ENCODE results near the gene TMEM120B. TPM values are rescaled to one million over a fixed set of nuclear protein-coding genes. Genes with fewer than 3 reads are reported as not detected.
"Not testable (repeated sequence)": the region's sequence is repeated elsewhere in the genome, so short reads cannot be mapped to it uniquely, and the experiment has no call there.

Gene TMEM120B
- total RNA-seq, 1 donor from 2014 or later = 10.3 TPM

GRCh38 chr12:121787063-121788025 lies 74.8 kb downstream of the TMEM120B start:
- H3K9me3 Mint-ChIP-seq (ENCODE audit: unreplicated experiment) = no peaks in the 10 kb centered on the region
- TF ChIP-seq, protein P1, sequence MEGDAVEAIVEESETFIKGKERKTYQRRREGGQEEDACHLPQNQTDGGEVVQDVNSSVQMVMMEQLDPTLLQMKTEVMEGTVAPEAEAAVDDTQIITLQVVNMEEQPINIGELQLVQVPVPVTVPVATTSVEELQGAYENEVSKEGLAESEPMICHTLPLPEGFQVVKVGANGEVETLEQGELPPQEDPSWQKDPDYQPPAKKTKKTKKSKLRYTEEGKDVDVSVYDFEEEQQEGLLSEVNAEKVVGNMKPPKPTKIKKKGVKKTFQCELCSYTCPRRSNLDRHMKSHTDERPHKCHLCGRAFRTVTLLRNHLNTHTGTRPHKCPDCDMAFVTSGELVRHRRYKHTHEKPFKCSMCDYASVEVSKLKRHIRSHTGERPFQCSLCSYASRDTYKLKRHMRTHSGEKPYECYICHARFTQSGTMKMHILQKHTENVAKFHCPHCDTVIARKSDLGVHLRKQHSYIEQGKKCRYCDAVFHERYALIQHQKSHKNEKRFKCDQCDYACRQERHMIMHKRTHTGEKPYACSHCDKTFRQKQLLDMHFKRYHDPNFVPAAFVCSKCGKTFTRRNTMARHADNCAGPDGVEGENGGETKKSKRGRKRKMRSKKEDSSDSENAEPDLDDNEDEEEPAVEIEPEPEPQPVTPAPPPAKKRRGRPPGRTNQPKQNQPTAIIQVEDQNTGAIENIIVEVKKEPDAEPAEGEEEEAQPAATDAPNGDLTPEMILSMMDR (IDR thresholded peaks at IDR 0.05; ENCODE audit: unreplicated experiment) = no peak
- H3K36me3 Mint-ChIP-seq (ENCODE audit: low read depth, unreplicated experiment) = peaks cover 4% of the 10 kb centered on the region
- H3K4me3 Mint-ChIP-seq (ENCODE audit: unreplicated experiment) = no peak overlapping the region
- H3K27ac Mint-ChIP-seq (ENCODE audit: unreplicated experiment) = no peak overlapping the region
- peaks cover 16% of the 10 kb centered on the region for H3K4me1 Mint-ChIP-seq (ENCODE audit: unreplicated experiment)
- no peak for DNase-seq (ENCODE audit: low spot score)
- peaks cover 17% of the 10 kb centered on the region for H3K27me3 Mint-ChIP-seq (ENCODE audit: unreplicated experiment)

DNA sequence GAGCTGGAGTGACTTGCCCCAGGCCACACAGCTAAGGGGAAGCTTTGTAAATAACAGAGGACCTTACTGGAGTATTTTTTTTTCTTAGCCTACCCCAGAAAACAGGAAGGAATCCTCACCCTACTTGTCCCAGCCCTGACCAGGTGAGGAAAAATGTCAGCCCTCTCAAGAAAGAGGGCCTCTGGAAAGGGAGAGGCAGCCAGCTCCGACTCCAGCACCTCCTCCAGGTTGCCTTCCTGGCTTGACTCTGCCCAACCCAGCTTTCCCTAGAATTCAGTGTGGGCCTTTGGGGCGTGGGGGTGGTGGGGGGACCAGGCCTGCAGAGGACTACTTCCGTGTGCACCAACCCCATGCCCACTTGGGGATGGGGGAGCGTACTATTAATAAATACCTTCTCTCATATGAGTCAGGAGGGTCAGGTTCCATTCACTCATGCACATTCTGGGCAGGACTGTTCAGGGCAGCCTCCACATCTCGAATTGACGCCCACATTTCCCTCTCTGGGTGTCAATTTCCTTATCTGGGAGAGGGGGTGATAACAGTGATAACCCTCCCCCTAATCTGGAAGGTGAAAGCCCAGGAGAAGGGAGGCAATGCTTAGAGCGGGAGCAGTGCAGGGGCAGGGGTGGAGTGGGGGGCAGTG lies 75.7 kb downstream of the TMEM120B start:
- Mint-ChIP-seq H3K27me3 (ENCODE audit: unreplicated experiment) (peaks cover 17% of the 10 kb centered on the region), H3K9me3 (ENCODE audit: unreplicated experiment) (no peaks in the 10 kb centered on the region), H3K27ac (ENCODE audit: unreplicated experiment) (no peak overlapping the region), H3K36me3 (ENCODE audit: low read depth, unreplicated experiment) (peaks cover 4% of the 10 kb centered on the region), H3K4me3 (ENCODE audit: unreplicated experiment) (no peak overlapping the region), H3K4me1 (ENCODE audit: unreplicated experiment) (peaks cover 18% of the 10 kb centered on the region)
- TF ChIP-seq, protein P1 (IDR thresholded peaks at IDR 0.05; ENCODE audit: unreplicated experiment) = no peak
- no peak for DNase-seq (ENCODE audit: low spot score)

DNA sequence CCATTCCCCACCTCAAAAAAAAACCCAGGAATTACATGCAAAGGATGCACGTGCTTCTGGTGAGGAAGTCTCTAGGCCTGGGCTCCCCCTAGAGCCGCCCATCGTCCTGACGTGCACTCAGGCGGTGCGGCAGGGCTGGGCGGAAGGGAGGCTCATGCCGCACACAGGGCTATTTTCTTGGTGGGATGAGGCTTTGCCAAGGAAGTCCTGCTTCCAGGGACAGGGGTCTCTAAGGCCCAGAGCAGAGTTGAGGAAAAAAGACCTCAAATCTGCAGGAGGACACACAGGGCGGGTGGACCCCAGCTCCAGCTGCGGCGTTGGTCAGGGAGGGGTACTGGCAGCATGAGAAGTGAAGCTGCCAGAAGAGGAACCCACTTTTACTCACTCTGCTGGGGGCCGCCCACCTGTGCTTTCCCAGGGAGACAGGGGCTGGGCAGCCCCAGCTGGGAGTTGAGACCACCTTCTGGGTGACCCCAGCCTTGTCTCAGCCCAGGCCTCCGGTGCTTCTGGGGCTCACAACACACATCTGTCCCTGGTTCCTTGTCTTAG lies 76.8 kb downstream of the TMEM120B start:
- H3K4me1 Mint-ChIP-seq (ENCODE audit: unreplicated experiment) = peaks cover 19% of the 10 kb centered on the region
- DNase-seq (ENCODE audit: low spot score) = no peak
- peaks cover 4% of the 10 kb centered on the region for H3K36me3 Mint-ChIP-seq (ENCODE audit: low read depth, unreplicated experiment)
- H3K27me3 Mint-ChIP-seq (ENCODE audit: unreplicated experiment) = peaks cover 15% of the 10 kb centered on the region
- TF ChIP-seq, protein P1 (IDR thresholded peaks at IDR 0.05; ENCODE audit: unreplicated experiment) = no peak
- peak overlapping the region; percentile 75 for H3K27ac Mint-ChIP-seq (ENCODE audit: unreplicated experiment)
- no peaks in the 10 kb centered on the region for H3K9me3 Mint-ChIP-seq (ENCODE audit: unreplicated experiment)
- no peak overlapping the region for H3K4me3 Mint-ChIP-seq (ENCODE audit: unreplicated experiment)

DNA sequence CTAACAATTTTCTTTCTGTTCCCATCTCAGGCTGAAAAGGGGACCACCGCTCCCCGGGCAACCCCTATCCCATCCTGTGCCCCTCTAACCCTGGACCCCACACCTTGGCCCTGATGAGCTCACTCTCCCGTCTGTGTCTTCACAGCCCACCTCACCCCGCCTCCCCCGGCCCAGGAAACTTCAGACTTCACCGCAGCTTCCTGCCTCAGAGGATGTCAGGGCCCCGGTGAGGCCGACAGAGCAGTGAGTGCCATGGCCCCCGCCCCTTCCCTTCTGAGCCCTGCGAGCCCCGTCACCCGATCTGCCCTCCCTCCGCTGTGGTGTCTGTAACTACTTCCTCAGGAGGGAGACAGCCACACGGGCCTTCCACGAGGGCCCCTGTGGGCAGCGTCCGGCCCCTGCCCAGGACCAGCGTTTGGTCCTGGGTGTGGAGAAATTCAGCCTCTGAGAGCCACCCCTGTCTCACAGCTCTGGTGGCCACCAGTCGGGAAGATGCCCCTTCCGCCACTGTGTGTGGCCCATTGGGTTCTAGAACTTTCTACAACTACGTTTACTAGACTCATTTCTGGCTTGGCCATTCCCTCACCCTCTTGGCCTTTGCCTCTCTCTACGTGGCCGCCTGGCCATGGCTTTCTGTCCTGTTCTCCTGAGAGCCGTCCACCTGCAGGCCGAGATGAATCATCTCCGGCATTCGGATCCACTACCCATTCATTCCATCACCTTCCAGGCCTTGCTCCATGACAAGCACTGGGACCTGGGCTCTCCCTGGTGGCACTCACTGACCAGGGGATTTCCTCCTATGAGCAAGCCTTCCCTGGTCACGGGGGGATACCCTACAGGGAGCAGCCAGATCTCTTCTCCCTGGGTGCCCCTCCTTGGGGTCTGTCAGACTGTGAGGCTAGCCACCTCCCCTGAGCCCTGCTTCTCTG lies 77.5 kb downstream of the TMEM120B start:
- TF ChIP-seq, protein P1 (IDR thresholded peaks at IDR 0.05; ENCODE audit: unreplicated experiment) = no peak
- Mint-ChIP-seq H3K36me3 (ENCODE audit: low read depth, unreplicated experiment) (peaks cover 5% of the 10 kb centered on the region), H3K4me3 (ENCODE audit: unreplicated experiment) (peak overlapping the region; percentile 76), H3K9me3 (ENCODE audit: unreplicated experiment) (no peaks in the 10 kb centered on the region), H3K27ac (ENCODE audit: unreplicated experiment) (peak overlapping the region; percentile 94), H3K4me1 (ENCODE audit: unreplicated experiment) (peaks cover 26% of the 10 kb centered on the region), H3K27me3 (ENCODE audit: unreplicated experiment) (peaks cover 20% of the 10 kb centered on the region)
- peak; percentile 70 for DNase-seq (ENCODE audit: low spot score)

- H3K4me3 Mint-ChIP-seq (ENCODE audit: unreplicated experiment); H3K9me3 Mint-ChIP-seq (ENCODE audit: unreplicated experiment); H3K27ac Mint-ChIP-seq (ENCODE audit: unreplicated experiment); DNase-seq (ENCODE audit: low spot score); H3K36me3 Mint-ChIP-seq (ENCODE audit: low read depth, unreplicated experiment): not testable (repeated sequence)
- Mint-ChIP-seq H3K27me3 (ENCODE audit: unreplicated experiment) (peaks cover 23% of the 10 kb centered on the region), H3K4me1 (ENCODE audit: unreplicated experiment) (peaks cover 31% of the 10 kb centered on the region)
Measured at GRCh38 chr12:121790785-121791184, 78.2 kb downstream of the TMEM120B start.

Measured in endothelial cell (in vitro differentiated cells).